Natural killer cell (primary cell): ENCODE results near the gene UBE2M. TPM values are rescaled to one million over a fixed set of nuclear protein-coding genes. Genes with fewer than 3 reads are reported as not detected.
A peak's percentile ranks its signal among the peaks of the same experiment; 100 is the strongest.
"Not testable (repeated sequence)": the region's sequence is repeated elsewhere in the genome, so short reads cannot be mapped to it uniquely, and the experiment has no call there.

Experiments
- ATAC-seq, 3 donors: fragments of 150-1000 bp in 2 of 3; fragments of 200-7000 bp in 1 of 3; cut with Tn5 transposase; 1 replicate in 1 of 3; 2 replicates in 2 of 3; pipeline ENCODE4 v1.10.0; 2021; ENCODE audit warnings: mild to moderate bottlenecking in 2 of 3, moderate library complexity in 2 of 3
- DNase-seq, 2 donors: peaks; one replicate each; pipeline versions ENCODE4 v3.0.0 to v3.0.0-alpha.2; 2013 to 2021; ENCODE audit warnings: mixed read lengths in 1 of 2
- H3K27ac ChIP-seq: one replicate; pipeline ENCODE4 v1.5.1; 2013; ENCODE audit warnings: mild to moderate bottlenecking, low read length
- H3K27me3 ChIP-seq: one replicate; pipeline ENCODE4 v1.6.1; 2013; ENCODE audit warnings: low read length; ENCODE audit not compliant: control insufficient read depth, insufficient read depth
- H3K36me3 ChIP-seq: one replicate; pipeline ENCODE4 v1.6.1; 2013; ENCODE audit warnings: low read length; ENCODE audit not compliant: control insufficient read depth, insufficient read depth
- H3K4me1 ChIP-seq: one replicate; pipeline ENCODE4 v1.6.1; 2013; ENCODE audit warnings: low read length; ENCODE audit not compliant: control insufficient read depth, insufficient read depth
- H3K4me3 ChIP-seq: one replicate; pipeline ENCODE4 v1.5.1; 2013; ENCODE audit warnings: low read length
- H3K9me3 ChIP-seq: one replicate; pipeline ENCODE4 v1.6.1; 2013; ENCODE audit warnings: low read length; ENCODE audit not compliant: control insufficient read depth, insufficient read depth
- H3K27ac Mint-ChIP-seq, 2 donors: one replicate each; pipeline ENCODE4 v1.8.0; 2022; ENCODE audit warnings: mild to moderate bottlenecking in 2 of 2, mixed read lengths in 2 of 2, moderate library complexity in 1 of 2
- H3K27me3 Mint-ChIP-seq, 2 donors: one replicate each; pipeline ENCODE4 v1.8.0; 2022; ENCODE audit warnings: low read depth in 2 of 2, mixed read lengths in 2 of 2
- H3K36me3 Mint-ChIP-seq: one replicate; pipeline ENCODE4 v1.8.0; 2022; ENCODE audit warnings: mixed read lengths
- H3K4me1 Mint-ChIP-seq, 2 donors: one replicate each; pipeline ENCODE4 v1.8.0; 2022; ENCODE audit warnings: mixed read lengths in 2 of 2
- H3K4me3 Mint-ChIP-seq: one replicate; pipeline ENCODE4 v1.8.0; 2022; ENCODE audit warnings: mild to moderate bottlenecking, moderate library complexity, mixed read lengths
- H3K9me3 Mint-ChIP-seq, 2 donors: one replicate each; pipeline ENCODE4 v1.8.0; 2022; ENCODE audit warnings: mixed read lengths in 2 of 2
- CTCF ChIP-seq: fragments of 200-600 bp; IDR thresholded peaks from one replicate; pipeline ENCODE4 v1.8.0; 2022; ENCODE audit warnings: antibody characterized with exemption
- WGBS: methylation state at CpG from one replicate; pipeline ENCODE4 v1.1.7; 2013; ENCODE audit warnings: missing lambda C conversion rate; ENCODE audit not compliant: insufficient coverage; 5-methylcytosine and 5-hydroxymethylcytosine counted together
- intact Hi-C: fragments of 100-400 bp; cut with micrococcal nuclease; formaldehyde crosslinking; loops from one replicate; pipeline ENCODE4 v1.14.2; 2022
- total RNA-seq, 4 donors: library from RNA; stranded (reverse); fragments of 120-200 nt in 1 of 4; gene quantifications; one replicate each; pipeline versions ENCODE4 v1.2.3 to v1.2.4, GENCODE V29; 2013 to 2022

Gene UBE2M
- total RNA-seq, 3 donors from 2014 or later (not counting 1 experiment from before 2014, with no cell fraction given) = 71.0 to 89.5 (median 81.9) TPM

GRCh38 chr19:58544591-58545285, 13.7 kb downstream of the UBE2M start:
- ATAC-seq = peak; percentile 39 to 67 (median 55)
- Histone ChIP-seq H3K9me3 (no peaks in the 10 kb centered on the region), H3K4me1 (peaks cover 27% of the 10 kb centered on the region), H3K36me3 (peaks cover 36% of the 10 kb centered on the region), H3K4me3 (peak overlapping the region; percentile 51), H3K27me3 (no peaks in the 10 kb centered on the region), H3K27ac (peak overlapping the region; percentile 93)
- WGBS = under 1% methylated on average over 92 of the region's 92 CpGs
- Mint-ChIP-seq H3K27ac (peak overlapping the region; percentile 99), H3K27me3 (peaks cover 6 to 7% of the 10 kb centered on the region in 2 donors), H3K4me1 (peaks cover 31 to 34% of the 10 kb centered on the region in 2 donors), H3K4me3 (peak overlapping the region; percentile 98), H3K36me3 (no peaks in the 10 kb centered on the region), H3K9me3 (no peaks in the 10 kb centered on the region)
- intact Hi-C loops = loop anchor here (1.0 kb wide), 3 partner anchors 11 to 45 kb away; partner anchors contain the start of genes CHMP2A and MZF1
- DNase-seq = peak in 1 of 2 donors; percentile 91
- TF ChIP-seq CTCF = no peak

GRCh38 chr19:58543826-58544590, 14.4 kb downstream of the UBE2M start, which contains the start of gene TRIM28:
TSS of gene TRIM28 (plus strand) at chr19:58544064. CDS start at chr19:58544758, 694 bp downstream.
- peaks cover 29% of the 10 kb centered on the region for H3K36me3 ChIP-seq
- DNase-seq (peak; percentile 100), ATAC-seq (peak; percentile 85 to 94 (median 86))
- Mint-ChIP-seq H3K27ac (peak within 1 kb of the TSS; percentile 99), H3K9me3 (no peaks in the 10 kb centered on the region), H3K27me3 (peaks cover 6 to 12% of the 10 kb centered on the region in 2 donors), H3K4me3 (peak within 1 kb of the TSS; percentile 98), H3K4me1 (peaks cover 31 to 34% of the 10 kb centered on the region in 2 donors), H3K36me3 (no peaks in the 10 kb centered on the region)
- peak within 1 kb of the TSS; percentile 93 for H3K27ac ChIP-seq
- under 1% methylated on average over 73 of the region's 73 CpGs for WGBS
- peaks cover 2% of the 10 kb centered on the region for H3K27me3 ChIP-seq
- H3K4me1 ChIP-seq = peaks cover 27% of the 10 kb centered on the region
- no peak for TF ChIP-seq CTCF
- peak within 1 kb of the TSS; percentile 51 for H3K4me3 ChIP-seq
- no peaks in the 10 kb centered on the region for H3K9me3 ChIP-seq
- intact Hi-C loops = loop anchor here (1.0 kb wide), 3 partner anchors 11 to 45 kb away; partner anchors contain the start of genes CHMP2A and MZF1

- WGBS = 92% methylated on average over 17 of the region's 18 CpGs
- H3K9me3 Mint-ChIP-seq, intact Hi-C loops, H3K4me3 ChIP-seq, H3K27ac ChIP-seq, H3K4me3 Mint-ChIP-seq, H3K9me3 ChIP-seq, H3K27me3 ChIP-seq, H3K36me3 Mint-ChIP-seq, ATAC-seq: not testable (repeated sequence)
- Histone ChIP-seq H3K4me1 (peaks cover 39% of the 10 kb centered on the region), H3K36me3 (peaks cover 17% of the 10 kb centered on the region)
- Mint-ChIP-seq H3K4me1 (peaks cover 31 to 45% of the 10 kb centered on the region in 2 donors), H3K27me3 (peaks cover 6 to 18% of the 10 kb centered on the region in 2 donors), H3K27ac (peak overlapping the region; percentile 99)
- DNase-seq = peak in 1 of 2 donors; percentile 12
Measured at GRCh38 chr19:58542641-58543372, 15.6 kb downstream of the UBE2M start.

GRCh38 chr19:58539169-58539559, 19.2 kb downstream of the UBE2M start:
- H3K27me3 ChIP-seq, H3K36me3 Mint-ChIP-seq, H3K9me3 ChIP-seq, H3K4me3 Mint-ChIP-seq, ATAC-seq, H3K4me3 ChIP-seq, DNase-seq, H3K36me3 ChIP-seq, intact Hi-C loops, H3K27ac ChIP-seq, H3K9me3 Mint-ChIP-seq: not testable (repeated sequence)
- H3K4me1 Mint-ChIP-seq = peaks cover 8 to 20% of the 10 kb centered on the region in 2 donors
- H3K4me1 ChIP-seq = peaks cover 21% of the 10 kb centered on the region
- peak overlapping the region in 1 of 2 donors; percentile 68 for H3K27ac Mint-ChIP-seq
- H3K27me3 Mint-ChIP-seq = peaks cover 6 to 18% of the 10 kb centered on the region in 2 donors
